Endothelial cell of umbilical vein (primary cell): ENCODE data around the gene CTIF. TPM values are rescaled to one million over a fixed set of nuclear protein-coding genes. Genes with fewer than 3 reads are reported as not detected.

Experiments
- BruUV-seq: library from RNA; stranded (reverse); fragments of 400-500 nt; replicated peaks from 2 replicates; lab custom pipeline; 2021; lab: Mats Ljungman, UMichigan
- CTCF ChIA-PET: fragments of 300-600, 350-600 bp; sonication (Branson Sonifier 250); formaldehyde crosslinking; loops from one replicate; lab custom pipeline; 2021; ENCODE audit warnings: antibody characterized with exemption, inconsistent platforms; lab: Charles Lee
- POLR2A ChIA-PET: fragments of 300-600, 350-600 bp; sonication (Branson Sonifier 250); formaldehyde crosslinking; loops from one replicate; lab custom pipeline; 2021; ENCODE audit warnings: antibody characterized with exemption, inconsistent platforms; lab: Charles Lee
- DNase-seq: peaks from one replicate; pipeline ENCODE4 v3.0.0-alpha.2; 2011; ENCODE audit warnings: low read depth, low spot score
- FAIRE-seq: peaks from 2 replicates; lab custom pipeline; 2011; peaks lifted over from hg19 to GRCh38; lab: Jason Lieb, UNC
- H2AFZ ChIP-seq: 2 replicates; pipeline ENCODE4 v1.6.0; 2012; ENCODE audit warnings: low read depth, low read length, control low read depth, inconsistent platforms
- H3K27ac ChIP-seq: 2 replicates; pipeline ENCODE4 v1.5.1; 2011; ENCODE audit warnings: low read depth, mild to moderate bottlenecking, control low read depth, low read length, moderate library complexity; ENCODE audit not compliant: insufficient read depth
- H3K27me3 ChIP-seq, 2 experiments: 2 replicates each; pipeline versions ENCODE4 v1.6.0 to v1.6.1; 2011; ENCODE audit warnings: low read length in 2 of 2, mixed read lengths in 1 of 2; ENCODE audit not compliant: control insufficient read depth in 2 of 2, insufficient read depth in 2 of 2
- H3K36me3 ChIP-seq, 2 experiments: 2 replicates in 1 of 2; 3 replicates in 1 of 2; pipeline ENCODE4 v1.5.1; 2011; ENCODE audit warnings: low read length in 2 of 2, mild to moderate bottlenecking in 1 of 2, moderate library complexity in 1 of 2; ENCODE audit not compliant: control insufficient read depth in 2 of 2, insufficient read depth in 2 of 2; ENCODE audit errors: extremely low read depth in 1 of 2
- H3K4me1 ChIP-seq: 3 replicates; pipeline ENCODE4 v1.5.1; 2011; ENCODE audit warnings: mild to moderate bottlenecking, low read length; ENCODE audit not compliant: control insufficient read depth, insufficient read depth; ENCODE audit errors: extremely low read depth
- H3K4me2 ChIP-seq: 2 replicates; pipeline ENCODE4 v1.6.1; 2011; ENCODE audit warnings: low read length, control low read depth, mixed read lengths; ENCODE audit not compliant: insufficient read depth
- H3K4me3 ChIP-seq, 3 experiments: fragments of 200-600 bp in 1 of 3; sonication (generic), shearing (Covaris generic) in 1 of 3; replicated peaks in 1 of 3; 2 replicates each; pipeline ENCODE4 v1.5.1; 2011 to 2016; ENCODE audit warnings: control low read depth in 3 of 3, low read length in 3 of 3, mild to moderate bottlenecking in 2 of 3, inconsistent platforms in 1 of 3, low read depth in 1 of 3, moderate library complexity in 1 of 3; ENCODE audit not compliant: insufficient read depth in 1 of 3
- H3K79me2 ChIP-seq: 2 replicates; pipeline ENCODE4 v1.6.0; 2012; ENCODE audit warnings: low read length, inconsistent platforms; ENCODE audit not compliant: control insufficient read depth, insufficient read depth
- H3K9ac ChIP-seq: replicated peaks from 2 replicates; pipeline ENCODE3; 2011; ENCODE audit warnings: low read length, control low read depth; ENCODE audit not compliant: insufficient read depth; ENCODE audit errors: extremely low read depth
- H3K9me1 ChIP-seq: replicated peaks from 3 replicates; pipeline ENCODE4 v1.6.0; 2011; ENCODE audit warnings: mild to moderate bottlenecking, low read length; ENCODE audit not compliant: control insufficient read depth, insufficient read depth; ENCODE audit errors: extremely low read depth
- H3K9me3 ChIP-seq: replicated peaks from 2 replicates; pipeline ENCODE4 v1.5.1; 2012; ENCODE audit warnings: low read length, inconsistent platforms; ENCODE audit not compliant: control insufficient read depth, insufficient read depth
- H4K20me1 ChIP-seq: replicated peaks from 2 replicates; pipeline ENCODE3; 2011; ENCODE audit warnings: mild to moderate bottlenecking, low read length; ENCODE audit not compliant: control insufficient read depth, insufficient read depth; ENCODE audit errors: extremely low read depth
- EZH2 ChIP-seq: IDR thresholded peaks from 2 replicates; pipeline ENCODE4 v1.6.1; 2012; ENCODE audit warnings: borderline replicate concordance, low read depth, mild to moderate bottlenecking, moderate library complexity, low read length, inconsistent platforms; ENCODE audit not compliant: severe bottlenecking
- FOS ChIP-seq: IDR thresholded peaks from 2 replicates; pipeline ENCODE4 v1.6.1; 2011; ENCODE audit warnings: mild to moderate bottlenecking, low read length, moderate library complexity, borderline replicate concordance; ENCODE audit not compliant: insufficient read depth
- GATA2 ChIP-seq: IDR thresholded peaks from 2 replicates; pipeline ENCODE4 v1.7.0; 2011; ENCODE audit warnings: low read depth, mild to moderate bottlenecking, moderate library complexity, mixed read lengths, low read length; ENCODE audit not compliant: insufficient read length, insufficient read depth
- JUN ChIP-seq: IDR thresholded peaks from 2 replicates; pipeline ENCODE4 v1.6.1; 2011; ENCODE audit warnings: borderline replicate concordance, low read depth; ENCODE audit not compliant: insufficient read length, insufficient read depth
- MYC ChIP-seq: IDR thresholded peaks from one replicate; pipeline ENCODE4 v1.6.1; 2011; ENCODE audit warnings: mild to moderate bottlenecking, low read depth, low read length
- POLR2A ChIP-seq: IDR thresholded peaks from 2 replicates; pipeline ENCODE4 v1.6.1; 2012; ENCODE audit warnings: low read depth, mild to moderate bottlenecking, control low read depth, low read length
- POLR2AphosphoS5 ChIP-seq: IDR thresholded peaks from 2 replicates; pipeline ENCODE4 v1.6.1; 2012; ENCODE audit warnings: low read depth, mild to moderate bottlenecking, control low read depth, low read length, moderate library complexity; ENCODE audit not compliant: insufficient read depth
- dilution Hi-C: fragments of 300-500 bp; cut with MboI; formaldehyde crosslinking; loops from one replicate; pipeline ENCODE4 v1.15.0; 2019; ENCODE audit warnings: low sequenced_read_pairs; ENCODE audit not compliant: extremely low pct_ligation_motif_present
- intact Hi-C: fragments of 100-400 bp; cut with micrococcal nuclease; formaldehyde crosslinking; loops from one replicate; pipeline ENCODE4 v1.10.0; 2022
- polyA plus RNA-seq, 4 experiments: library from polyadenylated mRNA; depleted of rRNA in 3 of 4; stranded (reverse) in 3 of 4; unstranded in 1 of 4; fragments of >200 nt; gene quantifications; 2 replicates each; pipeline versions ENCODE4 v1.2.1 to v1.2.3, GENCODE V29; 2011 to 2012; ENCODE audit warnings: missing spikeins in 1 of 4
- total RNA-seq: library from RNA; stranded (reverse); gene quantifications from 2 replicates; pipeline ENCODE4 v1.2.3, GENCODE V29; 2021
- TF ChIP-seq, protein P1 (sequence below), 2 donors: IDR thresholded peaks; 1 replicate in 1 of 2; 2 replicates in 1 of 2; pipeline ENCODE4 v1.5.1; 2011; ENCODE audit warnings: low read length in 2 of 2, mild to moderate bottlenecking in 2 of 2, moderate library complexity in 2 of 2, control low read depth in 1 of 2, inconsistent platforms in 1 of 2, low read depth in 1 of 2; ENCODE audit not compliant: insufficient read depth in 1 of 2; ENCODE audit errors: extremely low read depth in 1 of 2
- TF ChIP-seq, protein P2 (sequence below): IDR thresholded peaks from 2 replicates; pipeline ENCODE4 v1.6.1; 2011; ENCODE audit not compliant: insufficient read depth, insufficient read length

The CTIF gene
- total and polyA plus RNA-seq, 2 donors (not counting 3 experiments of a cell fraction or from before 2014, with no cell fraction given) = 20.9 to 57.7 TPM

DNA sequence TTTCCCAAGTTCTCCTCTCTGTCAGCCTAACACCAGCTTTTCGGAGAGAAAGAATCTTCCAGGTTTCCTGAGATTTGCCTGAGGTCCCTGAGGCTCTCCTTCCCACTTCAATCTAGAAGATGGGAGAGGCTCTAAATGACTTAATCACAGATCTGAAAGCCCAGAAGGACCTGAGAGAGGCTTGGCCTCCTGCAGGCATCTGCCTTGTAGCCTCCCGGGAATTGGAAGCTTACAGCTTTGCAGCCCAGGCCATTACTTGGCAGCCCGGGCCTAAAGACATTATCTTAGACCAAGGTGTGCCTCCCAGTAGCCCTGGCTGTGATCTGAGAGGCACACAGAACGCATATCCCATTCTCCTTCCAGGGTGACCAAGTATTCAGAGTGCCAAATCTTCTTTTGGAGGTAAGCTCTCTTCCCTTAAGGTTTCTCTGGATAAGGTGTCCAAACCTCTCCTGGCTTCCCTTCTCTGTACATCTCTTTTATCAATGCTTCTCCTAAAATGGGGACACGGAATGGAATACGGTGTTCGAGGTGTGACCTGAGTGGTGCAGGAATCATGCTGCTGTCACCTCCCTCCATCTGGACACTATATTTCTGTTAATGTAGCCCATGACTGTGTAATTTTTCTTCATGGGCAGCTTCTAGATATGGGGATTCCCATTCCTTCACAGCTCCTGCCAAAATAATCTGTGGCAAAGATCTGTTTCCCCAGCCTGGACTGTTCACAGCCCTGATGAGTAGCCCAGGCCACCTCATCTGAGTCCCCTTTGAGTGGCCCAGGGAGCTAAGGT lies 16.0 kb downstream of the CTIF start:
- H3K36me3 ChIP-seq = peaks cover 0 to 5% of the 10 kb centered on the region in 2 experiments
- CTCF ChIA-PET = interaction anchor here (0.5 to 1.2 kb wide), 3 partner anchors 9 to 932 kb away, joined by 3 to 4 read pairs (median 3); no protein-coding TSS in a partner anchor
- H3K4me3 ChIP-seq = no peak overlapping the region
- DNase-seq (no peak), FAIRE-seq (no peak)
- intact Hi-C loops (no loop called here), dilution Hi-C loops (no loop called here)
- H3K9me1 ChIP-seq = no peaks in the 10 kb centered on the region
- BruUV-seq = no TSS peak
- H4K20me1 ChIP-seq = no peaks in the 10 kb centered on the region
- H3K27me3 ChIP-seq = no peaks in the 10 kb centered on the region
- no peaks in the 10 kb centered on the region for H3K79me2 ChIP-seq
- H3K27ac ChIP-seq = no peak overlapping the region
- H3K4me2 ChIP-seq = no peak overlapping the region
- H3K9me3 ChIP-seq = no peaks in the 10 kb centered on the region
- no peaks in the 10 kb centered on the region for H3K4me1 ChIP-seq
- TF ChIP-seq, protein P1, sequence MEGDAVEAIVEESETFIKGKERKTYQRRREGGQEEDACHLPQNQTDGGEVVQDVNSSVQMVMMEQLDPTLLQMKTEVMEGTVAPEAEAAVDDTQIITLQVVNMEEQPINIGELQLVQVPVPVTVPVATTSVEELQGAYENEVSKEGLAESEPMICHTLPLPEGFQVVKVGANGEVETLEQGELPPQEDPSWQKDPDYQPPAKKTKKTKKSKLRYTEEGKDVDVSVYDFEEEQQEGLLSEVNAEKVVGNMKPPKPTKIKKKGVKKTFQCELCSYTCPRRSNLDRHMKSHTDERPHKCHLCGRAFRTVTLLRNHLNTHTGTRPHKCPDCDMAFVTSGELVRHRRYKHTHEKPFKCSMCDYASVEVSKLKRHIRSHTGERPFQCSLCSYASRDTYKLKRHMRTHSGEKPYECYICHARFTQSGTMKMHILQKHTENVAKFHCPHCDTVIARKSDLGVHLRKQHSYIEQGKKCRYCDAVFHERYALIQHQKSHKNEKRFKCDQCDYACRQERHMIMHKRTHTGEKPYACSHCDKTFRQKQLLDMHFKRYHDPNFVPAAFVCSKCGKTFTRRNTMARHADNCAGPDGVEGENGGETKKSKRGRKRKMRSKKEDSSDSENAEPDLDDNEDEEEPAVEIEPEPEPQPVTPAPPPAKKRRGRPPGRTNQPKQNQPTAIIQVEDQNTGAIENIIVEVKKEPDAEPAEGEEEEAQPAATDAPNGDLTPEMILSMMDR (IDR thresholded peaks at IDR 0.05; ENCODE audit: extremely low read depth in 1 of 2, insufficient read depth in 1 of 2, low read depth in 1 of 2, low read length in 2 of 2) = no peak
- no peak for TF ChIP-seq MYC
- TF ChIP-seq EZH2 = no peak
- TF ChIP-seq FOS = no peak
- TF ChIP-seq GATA2 = no peak
- TF ChIP-seq POLR2A = no peak
- TF ChIP-seq, protein P2, sequence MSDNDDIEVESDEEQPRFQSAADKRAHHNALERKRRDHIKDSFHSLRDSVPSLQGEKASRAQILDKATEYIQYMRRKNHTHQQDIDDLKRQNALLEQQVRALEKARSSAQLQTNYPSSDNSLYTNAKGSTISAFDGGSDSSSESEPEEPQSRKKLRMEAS = no peak
- no peak for TF ChIP-seq POLR2AphosphoS5
- no peak for TF ChIP-seq JUN
- POLR2A ChIA-PET = no interaction called here
- H2AFZ ChIP-seq = no peak overlapping the region
- no peak overlapping the region for H3K9ac ChIP-seq
